Ishikawa (cell line): ENCODE measurements around the gene C2orf81.
A peak's percentile ranks its signal among the peaks of the same experiment; 100 is the strongest.

Source experiments
- CEBPB ChIP-seq: IDR thresholded peaks from 2 replicates; pipeline ENCODE4 v1.6.1; 2012
- CREB1 ChIP-seq: IDR thresholded peaks from 2 replicates; pipeline ENCODE4 v1.6.1; 2012; ENCODE audit warnings: low read depth
- EGR1 ChIP-seq: IDR thresholded peaks from 2 replicates; pipeline ENCODE4 v1.6.1; 2012
- EP300 ChIP-seq: IDR thresholded peaks from 2 replicates; pipeline ENCODE4 v1.6.1; 2012; ENCODE audit warnings: borderline replicate concordance
- FOXM1 ChIP-seq: IDR thresholded peaks from 2 replicates; pipeline ENCODE4 v1.6.1; 2012; ENCODE audit warnings: low read depth, borderline replicate concordance
- MAX ChIP-seq: IDR thresholded peaks from 2 replicates; pipeline ENCODE4 v1.6.1; 2012
- NFIC ChIP-seq: IDR thresholded peaks from 2 replicates; pipeline ENCODE4 v1.6.1; 2012
- RAD21 ChIP-seq: IDR thresholded peaks from 2 replicates; pipeline ENCODE4 v1.6.1; 2012; ENCODE audit warnings: low read depth
- REST ChIP-seq: IDR thresholded peaks from 2 replicates; pipeline ENCODE4 v1.6.1; 2012; ENCODE audit warnings: low read depth, mild to moderate bottlenecking
- TAF1 ChIP-seq: IDR thresholded peaks from 2 replicates; pipeline ENCODE4 v1.6.1; 2012; ENCODE audit warnings: low read depth, mild to moderate bottlenecking
- TCF12 ChIP-seq: IDR thresholded peaks from 2 replicates; pipeline ENCODE4 v1.6.1; 2012; ENCODE audit warnings: low read depth
- TEAD4 ChIP-seq: IDR thresholded peaks from 2 replicates; pipeline ENCODE4 v1.6.1; 2012
- USF1 ChIP-seq: IDR thresholded peaks from 2 replicates; pipeline ENCODE4 v1.6.1; 2012
- YY1 ChIP-seq: IDR thresholded peaks from 2 replicates; pipeline ENCODE4 v1.6.1; 2012; ENCODE audit warnings: low read depth
- ZBTB7A ChIP-seq: IDR thresholded peaks from 2 replicates; pipeline ENCODE4 v1.6.1; 2012; ENCODE audit warnings: low read depth

Gene C2orf81

GRCh38 chr2:74421221-74421870, at the start of gene C2orf81, which contains the start of gene WDR54:
Gene C2orf81 (minus strand): TSS chr2:74421619. CDS start chr2:74421560, 59 bp downstream.
Gene WDR54 (plus strand): TSS chr2:74421730. CDS start chr2:74422154, 424 bp downstream.
- TF ChIP-seq NFIC (no peak), TEAD4 (no peak), ZBTB7A (no peak), RAD21 (no peak), TCF12 (no peak), CREB1 (no peak), TAF1 (0 out of 2 replicates have a peak, but pooled peaks have one; percentile 52), FOXM1 (no peak), MAX (peak; percentile 96), CEBPB (no peak), EP300 (no peak), EGR1 (no peak; the same call in 1 of the 2 replicates), USF1 (no peak), YY1 (0 out of 2 replicates have a peak, but pooled peaks have one; percentile 46), REST (no peak)

- TF ChIP-seq EGR1 (no peak), TAF1 (no peak), RAD21 (no peak), MAX (no peak), REST (no peak), TCF12 (no peak), TEAD4 (no peak), FOXM1 (no peak)
These were observed 43.0 kb upstream of the C2orf81 start for GRCh38 chr2:74464406-74464805.

- no peak for TF ChIP-seq FOXM1
- no peak for TF ChIP-seq TCF12
- no peak for TF ChIP-seq CEBPB
- no peak for TF ChIP-seq RAD21
- no peak for TF ChIP-seq CREB1
- TF ChIP-seq MAX = no peak
- no peak for TF ChIP-seq TAF1
- TF ChIP-seq EP300 = no peak
- TF ChIP-seq NFIC = no peak
These were observed 41.3 kb upstream of the C2orf81 start for GRCh38 chr2:74462786-74463105.

GRCh38 chr2:74462054-74462785, 40.8 kb upstream of the C2orf81 start:
- TF ChIP-seq RAD21 = no peak
- TF ChIP-seq MAX = no peak
- no peak for TF ChIP-seq YY1
- no peak for TF ChIP-seq FOXM1
- no peak for TF ChIP-seq REST
- no peak for TF ChIP-seq CEBPB
- TF ChIP-seq EGR1 = no peak
- TF ChIP-seq USF1 = no peak
- no peak for TF ChIP-seq TEAD4
- TF ChIP-seq TAF1 = no peak
- TF ChIP-seq EP300 = no peak
- TF ChIP-seq ZBTB7A = no peak
